DOHH2 (cell line): ENCODE results near the gene SORBS2.
A peak's percentile ranks its signal among the peaks of the same experiment; 100 is the strongest.

Source experiments
- H3F3A ChIP-seq: fragments of 200-600 bp; sonication (generic), shearing (Covaris generic); 2 replicates; pipeline ENCODE4 v1.6.0; 2016; ENCODE audit warnings: antibody characterized with exemption, mild to moderate bottlenecking; ENCODE audit not compliant: control insufficient read depth, insufficient read depth
- H3K27ac ChIP-seq: fragments of 200-600 bp; sonication (generic); 2 replicates; pipeline ENCODE4 v1.5.1; 2014; ENCODE audit warnings: low read depth, mild to moderate bottlenecking, low read length, moderate library complexity
- H3K27me3 ChIP-seq: fragments of 200-600 bp; sonication (generic); 2 replicates; pipeline ENCODE4 v1.6.1; 2014; ENCODE audit warnings: mild to moderate bottlenecking, low read length, mixed read lengths; ENCODE audit not compliant: control insufficient read depth
- H3K36me3 ChIP-seq: fragments of 200-600 bp; sonication (generic); 2 replicates; pipeline ENCODE4 v1.6.1; 2014; ENCODE audit warnings: mild to moderate bottlenecking, low read length, moderate library complexity, mixed read lengths; ENCODE audit not compliant: control insufficient read depth
- H3K4me1 ChIP-seq: fragments of 200-600 bp; sonication (generic); 2 replicates; pipeline ENCODE4 v1.6.1; 2014; ENCODE audit warnings: mild to moderate bottlenecking, low read length, mixed read lengths; ENCODE audit not compliant: control insufficient read depth
- H3K4me2 ChIP-seq: fragments of 200-600 bp; sonication (generic); 2 replicates; pipeline ENCODE4 v1.6.0; 2014; ENCODE audit warnings: mild to moderate bottlenecking, low read length, moderate library complexity
- H3K4me3 ChIP-seq: fragments of 200-600 bp; sonication (generic); 2 replicates; pipeline ENCODE4 v1.5.1; 2014; ENCODE audit warnings: mild to moderate bottlenecking, low read length, mixed read lengths
- H3K79me2 ChIP-seq: fragments of 200-600 bp; sonication (generic); 2 replicates; pipeline ENCODE4 v1.6.1; 2014; ENCODE audit warnings: mild to moderate bottlenecking, low read length, mixed read lengths; ENCODE audit not compliant: control insufficient read depth
- H3K9me2 ChIP-seq: fragments of 200-600 bp; sonication (generic); replicated peaks from 2 replicates; pipeline ENCODE4 v1.6.1; 2014; ENCODE audit warnings: mild to moderate bottlenecking, low read length, mixed read lengths; ENCODE audit not compliant: control insufficient read depth
- H3K9me3 ChIP-seq: fragments of 200-600 bp; sonication (generic); 2 replicates; pipeline ENCODE4 v1.6.1; 2014; ENCODE audit warnings: antibody characterized with exemption, low read length, mixed read lengths; ENCODE audit not compliant: control insufficient read depth, insufficient read depth
- H4K20me1 ChIP-seq: fragments of 200-600 bp; sonication (generic); 2 replicates; pipeline ENCODE4 v1.6.0; 2014; ENCODE audit warnings: low read depth, mild to moderate bottlenecking, antibody characterized with exemption, low read length, moderate library complexity; ENCODE audit not compliant: control insufficient read depth, insufficient read depth
- EZH2phosphoT487 ChIP-seq: fragments of 200-600 bp; sonication (generic); IDR thresholded peaks from 2 replicates; pipeline ENCODE4 v1.6.1; 2017; ENCODE audit warnings: borderline replicate concordance, mild to moderate bottlenecking, antibody characterized with exemption, low read length, moderate library complexity, mixed read lengths
- TF ChIP-seq, protein P1 (sequence below): fragments of 200-600 bp; sonication (generic); IDR thresholded peaks from one replicate; pipeline ENCODE4 v1.5.1; 2014; ENCODE audit warnings: antibody characterized with exemption, mild to moderate bottlenecking, low read depth, low read length; ENCODE audit not compliant: poor library complexity, severe bottlenecking

Gene SORBS2

DNA sequence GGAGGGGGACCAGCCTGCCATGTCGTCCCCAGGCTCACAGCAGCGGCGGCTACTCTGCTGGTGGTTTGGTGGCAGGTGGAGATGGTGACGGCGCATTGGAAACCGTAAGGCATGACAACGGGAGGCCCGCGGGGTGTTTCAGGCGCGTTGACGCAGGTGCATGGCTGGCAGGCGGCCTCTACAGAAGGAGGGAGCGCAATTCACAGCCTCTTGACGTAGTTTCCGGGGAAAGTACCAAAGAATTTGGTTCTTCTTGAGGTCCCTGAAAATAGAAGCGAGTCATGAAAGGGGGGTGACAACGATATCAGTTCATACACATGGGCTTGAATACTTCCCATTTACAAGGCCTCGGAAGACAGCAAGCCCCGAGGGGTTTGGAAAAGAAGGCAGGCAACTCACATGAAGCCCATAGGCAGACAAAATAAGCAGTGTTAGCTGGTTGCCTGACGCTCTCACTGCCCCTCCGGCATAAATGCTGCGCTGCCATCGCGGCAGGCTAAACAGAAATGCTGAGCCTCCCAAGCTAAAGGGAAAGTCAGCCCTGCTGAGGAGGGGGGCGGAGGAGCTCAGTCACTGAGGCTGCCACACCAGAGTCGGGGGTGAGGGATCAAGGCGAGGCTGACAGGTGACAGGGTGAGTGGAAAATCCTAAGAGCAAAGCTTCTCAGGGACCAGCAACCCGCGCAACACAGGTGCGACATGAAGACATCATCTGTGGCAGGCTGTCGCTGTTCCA is 224.4 kb downstream of the SORBS2 start:
- H3K27ac ChIP-seq: no peak overlapping the region
- H3K9me3 ChIP-seq: no peaks in the 10 kb centered on the region
- H3K27me3 ChIP-seq: peaks cover 38% of the 10 kb centered on the region
- no peaks in the 10 kb centered on the region for H3K9me2 ChIP-seq
- no peak overlapping the region for H3K4me3 ChIP-seq
- H3K4me1 ChIP-seq: peaks cover 7% of the 10 kb centered on the region; the same call in 1 of the 2 replicates
- H3K79me2 ChIP-seq: no peaks in the 10 kb centered on the region
- TF ChIP-seq EZH2phosphoT487: 0 out of 2 replicates have a peak, but pooled peaks have one; percentile 44
- TF ChIP-seq, protein P1, sequence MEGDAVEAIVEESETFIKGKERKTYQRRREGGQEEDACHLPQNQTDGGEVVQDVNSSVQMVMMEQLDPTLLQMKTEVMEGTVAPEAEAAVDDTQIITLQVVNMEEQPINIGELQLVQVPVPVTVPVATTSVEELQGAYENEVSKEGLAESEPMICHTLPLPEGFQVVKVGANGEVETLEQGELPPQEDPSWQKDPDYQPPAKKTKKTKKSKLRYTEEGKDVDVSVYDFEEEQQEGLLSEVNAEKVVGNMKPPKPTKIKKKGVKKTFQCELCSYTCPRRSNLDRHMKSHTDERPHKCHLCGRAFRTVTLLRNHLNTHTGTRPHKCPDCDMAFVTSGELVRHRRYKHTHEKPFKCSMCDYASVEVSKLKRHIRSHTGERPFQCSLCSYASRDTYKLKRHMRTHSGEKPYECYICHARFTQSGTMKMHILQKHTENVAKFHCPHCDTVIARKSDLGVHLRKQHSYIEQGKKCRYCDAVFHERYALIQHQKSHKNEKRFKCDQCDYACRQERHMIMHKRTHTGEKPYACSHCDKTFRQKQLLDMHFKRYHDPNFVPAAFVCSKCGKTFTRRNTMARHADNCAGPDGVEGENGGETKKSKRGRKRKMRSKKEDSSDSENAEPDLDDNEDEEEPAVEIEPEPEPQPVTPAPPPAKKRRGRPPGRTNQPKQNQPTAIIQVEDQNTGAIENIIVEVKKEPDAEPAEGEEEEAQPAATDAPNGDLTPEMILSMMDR: no peak
- no peaks in the 10 kb centered on the region for H3F3A ChIP-seq
- peak overlapping the region; percentile 32 for H3K4me2 ChIP-seq
- H3K36me3 ChIP-seq: no peaks in the 10 kb centered on the region
- H4K20me1 ChIP-seq: no peaks in the 10 kb centered on the region

DNA sequence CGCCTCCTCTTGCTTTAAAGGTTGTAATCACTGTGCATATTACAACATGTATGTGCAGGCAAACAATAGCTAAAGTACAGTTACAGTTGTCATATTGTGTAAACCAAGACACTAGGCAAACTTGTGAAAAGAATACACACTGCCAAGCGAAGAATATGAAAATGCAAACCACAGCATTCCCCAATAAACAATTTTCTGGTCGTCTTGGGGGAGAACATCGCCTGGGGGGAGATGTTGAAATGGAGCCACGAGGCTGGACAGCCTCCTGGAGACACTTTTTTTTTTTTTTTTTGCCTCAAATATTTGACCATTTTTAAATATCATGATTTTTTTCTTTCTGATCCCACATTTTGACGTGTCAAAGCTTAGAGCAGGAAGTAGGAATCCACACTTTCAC is 225.0 kb downstream of the SORBS2 start:
- TF ChIP-seq, protein P1: no peak
- no peak for TF ChIP-seq EZH2phosphoT487
- H3K27ac ChIP-seq: no peak overlapping the region
- no peaks in the 10 kb centered on the region for H3K79me2 ChIP-seq
- H3K9me3 ChIP-seq: no peaks in the 10 kb centered on the region
- H3K4me3 ChIP-seq: no peak overlapping the region
- no peaks in the 10 kb centered on the region for H4K20me1 ChIP-seq
- peaks cover 38% of the 10 kb centered on the region for H3K27me3 ChIP-seq
- no peaks in the 10 kb centered on the region for H3K36me3 ChIP-seq
- no peaks in the 10 kb centered on the region for H3F3A ChIP-seq
- peaks cover 7% of the 10 kb centered on the region; the same call in 1 of the 2 replicates for H3K4me1 ChIP-seq
- H3K9me2 ChIP-seq: no peaks in the 10 kb centered on the region
- 0 out of 2 replicates have a peak overlapping the region, but pooled peaks have one; percentile 32 for H3K4me2 ChIP-seq

DNA sequence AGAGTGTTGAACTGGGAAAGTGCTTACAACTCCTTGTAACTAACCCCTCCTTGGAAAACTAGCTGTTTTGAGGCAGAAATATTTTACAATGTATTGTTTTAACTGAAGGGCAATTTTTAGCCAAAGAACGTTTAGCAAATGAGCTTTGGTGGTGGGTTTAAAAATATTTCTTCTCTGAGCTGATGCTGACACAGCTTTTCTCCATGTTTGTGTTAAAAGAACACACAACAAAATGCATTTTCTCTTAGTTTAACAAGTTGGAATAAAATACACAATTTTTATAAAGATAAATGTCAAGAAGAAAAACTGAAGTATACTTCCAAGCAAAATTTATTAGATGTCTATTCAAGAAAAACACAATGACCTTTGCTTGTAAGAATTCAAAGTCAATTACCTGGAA is 226.8 kb downstream of the SORBS2 start:
- Histone ChIP-seq H3K27ac (no peak overlapping the region), H3K4me2 (no peak overlapping the region)
- TF ChIP-seq, protein P1: no peak
- TF ChIP-seq EZH2phosphoT487: no peak

More for the DNA sequence above, 226.8 kb downstream of the SORBS2 start:
- no peaks in the 10 kb centered on the region for H3F3A ChIP-seq
- no peak overlapping the region for H3K4me3 ChIP-seq
- H3K36me3 ChIP-seq: no peaks in the 10 kb centered on the region
- H3K4me1 ChIP-seq: peaks cover 7% of the 10 kb centered on the region; the same call in 1 of the 2 replicates
- no peaks in the 10 kb centered on the region for H3K9me2 ChIP-seq
- H4K20me1 ChIP-seq: no peaks in the 10 kb centered on the region
- no peaks in the 10 kb centered on the region for H3K79me2 ChIP-seq
- no peaks in the 10 kb centered on the region for H3K9me3 ChIP-seq
- H3K27me3 ChIP-seq: peaks cover 32% of the 10 kb centered on the region
